Spinal cord (tissue), 10 donors: ENCODE results near the gene APLNR. TPM values are rescaled to one million over a fixed set of nuclear protein-coding genes. Genes with fewer than 3 reads are reported as not detected.

Source experiments
- DNase-seq, 6 donors: peaks; one replicate each; pipeline versions ENCODE4 v3.0.0 to v3.0.0-alpha.2; 2013 to 2015; ENCODE audit warnings: low spot score in 6 of 6, low read depth in 4 of 6
- H3K27ac ChIP-seq: one replicate; pipeline ENCODE4 v1.5.1; 2013; ENCODE audit warnings: low read depth, low read length, control low read depth
- H3K27me3 ChIP-seq: one replicate; pipeline ENCODE4 v1.6.1; 2013; ENCODE audit warnings: low read length; ENCODE audit not compliant: control insufficient read depth, insufficient read depth
- H3K36me3 ChIP-seq: one replicate; pipeline ENCODE4 v1.6.1; 2013; ENCODE audit warnings: low read length; ENCODE audit not compliant: control insufficient read depth, insufficient read depth
- H3K4me1 ChIP-seq: one replicate; pipeline ENCODE4 v1.6.1; 2013; ENCODE audit warnings: low read length; ENCODE audit not compliant: control insufficient read depth, insufficient read depth
- H3K4me3 ChIP-seq: one replicate; pipeline ENCODE4 v1.5.1; 2013; ENCODE audit warnings: low read depth, low read length, control low read depth
- H3K9me3 ChIP-seq: one replicate; pipeline ENCODE4 v1.6.1; 2013; ENCODE audit warnings: low read length; ENCODE audit not compliant: control insufficient read depth, insufficient read depth
- WGBS: methylation state at CpG from one replicate; pipeline ENCODE4 v1.1.5; 2013; ENCODE audit warnings: missing lambda C conversion rate; ENCODE audit not compliant: insufficient coverage; 5-methylcytosine and 5-hydroxymethylcytosine counted together
- polyA plus RNA-seq, 2 donors: library from polyadenylated mRNA; unstranded; fragments of 120-200 nt; gene quantifications; one replicate each; pipeline ENCODE4 v1.2.1, GENCODE V29; 2013; ENCODE audit not compliant: insufficient read length in 2 of 2
- total RNA-seq, 2 donors: library from RNA; depleted of rRNA in 1 of 2; stranded (reverse); fragments of 120-200 nt in 1 of 2; fragments of >200 nt in 1 of 2; gene quantifications; one replicate each; pipeline versions ENCODE4 v1.2.3 to v1.2.4, GENCODE V29; 2013 to 2014
- donor health status: healthy.

APLNR gene
- total and polyA plus RNA-seq, 4 donors = 47.5 to 71.1 (median 49.9) TPM

DNA sequence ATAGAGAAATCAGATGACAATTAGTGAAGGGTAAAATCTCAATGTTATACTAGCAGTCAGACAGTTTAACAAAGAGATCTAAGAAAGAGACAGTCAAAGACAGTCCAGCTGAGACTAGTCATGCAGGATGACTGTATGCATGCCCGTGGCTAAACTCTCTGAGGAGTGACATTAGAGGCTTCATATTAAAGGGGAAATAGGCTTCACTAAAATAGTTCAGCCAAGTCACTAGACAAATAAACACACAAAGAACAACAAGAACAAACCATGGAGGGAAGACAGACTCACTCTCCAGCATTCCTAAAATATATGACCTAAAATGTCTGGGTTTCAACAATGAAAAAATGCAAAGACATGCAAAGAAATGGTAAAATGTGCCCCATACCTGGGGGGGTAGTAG is 18.6 kb upstream of the APLNR start:
- Histone ChIP-seq H3K36me3 (no peaks in the 10 kb centered on the region), H3K27me3 (no peaks in the 10 kb centered on the region), H3K4me1 (no peaks in the 10 kb centered on the region), H3K27ac (no peak overlapping the region), H3K4me3 (no peak overlapping the region), H3K9me3 (peaks cover 3% of the 10 kb centered on the region)
- no CpG with 5 or more reads among the region's 1 CpG for WGBS
- DNase-seq = no peak

GRCh38 chr11:57254631-57255030 is 17.6 kb upstream of the APLNR start:
- peaks cover 3% of the 10 kb centered on the region for H3K9me3 ChIP-seq
- no peak for DNase-seq
- no peaks in the 10 kb centered on the region for H3K4me1 ChIP-seq
- H3K27ac ChIP-seq = no peak overlapping the region
- H3K4me3 ChIP-seq = no peak overlapping the region
- H3K27me3 ChIP-seq = no peaks in the 10 kb centered on the region
- no peaks in the 10 kb centered on the region for H3K36me3 ChIP-seq

- peaks cover 8% of the 10 kb centered on the region for H3K4me1 ChIP-seq
- H3K9me3 ChIP-seq = no peaks in the 10 kb centered on the region
- no peaks in the 10 kb centered on the region for H3K36me3 ChIP-seq
- no peak overlapping the region for H3K4me3 ChIP-seq
- H3K27me3 ChIP-seq = no peaks in the 10 kb centered on the region
- WGBS = 57% methylated on average over 4 of the region's 5 CpGs
- peak in 1 of 6 donors; percentile 35 for DNase-seq
- no peak overlapping the region for H3K27ac ChIP-seq
Observed at GRCh38 chr11:57251491-57252104, 14.5 kb upstream of the APLNR start.

- 83% methylated on average over 2 of the region's 2 CpGs for WGBS
- Histone ChIP-seq H3K36me3 (no peaks in the 10 kb centered on the region), H3K9me3 (no peaks in the 10 kb centered on the region), H3K27me3 (no peaks in the 10 kb centered on the region), H3K4me1 (peaks cover 8% of the 10 kb centered on the region), H3K4me3 (no peak overlapping the region), H3K27ac (no peak overlapping the region)
- DNase-seq = no peak
Observed at GRCh38 chr11:57251037-57251436, 14.0 kb upstream of the APLNR start.

DNA sequence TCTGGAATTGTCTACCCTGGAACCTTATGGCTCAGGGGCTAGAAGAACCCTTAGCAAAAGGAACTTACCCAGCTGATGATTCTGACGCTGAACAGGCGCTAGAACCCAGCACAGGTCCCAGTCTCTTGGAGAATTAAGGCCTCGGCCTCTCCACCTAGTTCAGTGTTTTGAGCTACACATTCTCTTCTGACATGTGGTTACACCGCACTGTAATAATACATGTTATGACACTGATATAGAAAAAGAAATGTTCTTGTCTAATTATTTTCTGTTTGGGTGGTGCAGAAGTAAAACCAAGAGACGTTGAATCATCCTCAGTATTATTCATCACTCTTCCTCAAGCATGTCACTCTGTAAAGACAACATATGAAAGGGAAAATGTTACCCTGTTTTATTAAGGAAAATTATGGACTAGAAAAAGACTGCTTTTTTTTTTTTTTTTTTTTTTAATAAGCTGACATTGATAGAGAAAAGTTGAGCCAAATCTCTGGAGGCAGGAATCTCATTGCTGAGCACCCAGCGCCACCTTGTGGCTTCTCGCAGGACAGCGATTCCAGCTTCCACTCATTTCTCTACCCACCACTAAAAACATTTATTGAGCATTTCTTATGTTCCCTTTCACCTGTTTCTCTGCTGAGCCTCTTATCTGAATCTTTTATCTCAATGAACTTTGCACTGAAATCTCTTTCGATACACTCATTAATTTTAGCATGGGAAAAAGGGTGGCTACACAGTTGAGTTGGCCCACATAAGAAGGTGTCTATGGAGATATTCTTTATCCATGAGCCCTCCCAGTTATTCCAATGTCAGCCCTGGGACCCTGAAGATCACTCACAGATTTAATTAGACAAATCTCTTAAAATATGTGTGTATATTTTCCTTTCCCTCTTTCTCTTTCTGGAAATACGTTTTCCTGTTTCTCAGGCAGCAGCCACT is 12.6 kb upstream of the APLNR start:
- H3K36me3 ChIP-seq = no peaks in the 10 kb centered on the region
- H3K9me3 ChIP-seq = no peaks in the 10 kb centered on the region
- no peak overlapping the region for H3K27ac ChIP-seq
- no peak overlapping the region for H3K4me3 ChIP-seq
- peaks cover 12% of the 10 kb centered on the region for H3K4me1 ChIP-seq
- 40% methylated on average over 5 of the region's 10 CpGs for WGBS
- H3K27me3 ChIP-seq = no peaks in the 10 kb centered on the region
- DNase-seq = peak in 3 of 6 donors; percentile 66 to 92 (median 86)

GRCh38 chr11:57248780-57249383 is 11.8 kb upstream of the APLNR start:
- DNase-seq = peak; percentile 57 to 93 (median 62)
- Histone ChIP-seq H3K27ac (no peak overlapping the region), H3K4me1 (peaks cover 12% of the 10 kb centered on the region), H3K36me3 (no peaks in the 10 kb centered on the region), H3K27me3 (no peaks in the 10 kb centered on the region), H3K4me3 (no peak overlapping the region), H3K9me3 (no peaks in the 10 kb centered on the region)
- WGBS = 21% methylated on average over 7 of the region's 9 CpGs

GRCh38 chr11:57244911-57245310 is 7.9 kb upstream of the APLNR start:
- Histone ChIP-seq H3K4me1 (peaks cover 33% of the 10 kb centered on the region), H3K4me3 (no peak overlapping the region), H3K9me3 (no peaks in the 10 kb centered on the region), H3K27me3 (no peaks in the 10 kb centered on the region), H3K27ac (no peak overlapping the region), H3K36me3 (no peaks in the 10 kb centered on the region)
- 78% methylated on average over 1 of the region's 3 CpGs for WGBS
- DNase-seq = no peak

DNA sequence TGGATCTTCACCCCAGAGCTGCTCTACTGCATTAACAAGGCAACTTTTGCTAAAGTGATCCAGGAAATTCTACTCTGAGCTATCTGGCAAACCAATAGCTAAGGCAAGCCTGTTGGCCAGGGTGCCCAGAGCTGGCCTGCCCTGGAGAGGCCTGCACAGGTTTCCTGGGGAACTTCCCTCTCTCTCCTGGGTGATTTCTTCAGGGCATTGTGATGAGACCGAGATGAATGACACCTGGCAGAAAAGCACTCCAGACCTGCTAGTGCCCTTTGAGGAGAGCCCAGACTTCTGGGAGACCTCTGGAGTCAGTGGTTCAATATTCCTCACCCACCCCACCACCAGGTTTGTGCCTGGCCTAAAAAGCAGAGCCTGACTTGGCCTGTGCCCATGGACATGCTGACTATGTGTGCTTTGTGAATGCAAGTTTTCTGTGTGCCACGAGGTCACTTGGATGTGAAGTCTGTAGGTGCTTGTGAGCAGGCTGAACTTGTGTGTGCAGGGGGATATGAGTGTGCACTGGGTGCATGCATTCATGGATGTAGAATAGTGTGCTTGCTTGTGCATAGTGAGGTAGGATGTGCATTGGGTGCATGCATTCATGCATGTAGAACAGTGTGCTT is 4.4 kb upstream of the APLNR start:
- H3K9me3 ChIP-seq = no peaks in the 10 kb centered on the region
- no peak overlapping the region for H3K4me3 ChIP-seq
- H3K27me3 ChIP-seq = no peaks in the 10 kb centered on the region
- peak overlapping the region; percentile 61 for H3K27ac ChIP-seq
- DNase-seq = peak in 1 of 6 donors; percentile 58
- WGBS = 40% methylated on average over 1 of the region's 2 CpGs
- H3K36me3 ChIP-seq = no peaks in the 10 kb centered on the region
- H3K4me1 ChIP-seq = peaks cover 37% of the 10 kb centered on the region

GRCh38 chr11:57240757-57241156 is 3.7 kb upstream of the APLNR start:
- Histone ChIP-seq H3K27me3 (no peaks in the 10 kb centered on the region), H3K27ac (peak overlapping the region; percentile 61), H3K4me1 (peaks cover 44% of the 10 kb centered on the region), H3K9me3 (no peaks in the 10 kb centered on the region), H3K4me3 (no peak overlapping the region), H3K36me3 (peaks cover 3% of the 10 kb centered on the region)
- WGBS = 52% methylated on average over 5 of the region's 5 CpGs
- no peak for DNase-seq
